ENCODE results near the gene OBSCN. TPM values are rescaled to one million over a fixed set of nuclear protein-coding genes. Genes with fewer than 3 reads are reported as not detected.

Gene OBSCN
- total and polyA plus RNA-seq, 2 donors (not counting 3 experiments of a cell fraction or from before 2014, with no cell fraction given): 1.5 to 2.9 TPM

DNA sequence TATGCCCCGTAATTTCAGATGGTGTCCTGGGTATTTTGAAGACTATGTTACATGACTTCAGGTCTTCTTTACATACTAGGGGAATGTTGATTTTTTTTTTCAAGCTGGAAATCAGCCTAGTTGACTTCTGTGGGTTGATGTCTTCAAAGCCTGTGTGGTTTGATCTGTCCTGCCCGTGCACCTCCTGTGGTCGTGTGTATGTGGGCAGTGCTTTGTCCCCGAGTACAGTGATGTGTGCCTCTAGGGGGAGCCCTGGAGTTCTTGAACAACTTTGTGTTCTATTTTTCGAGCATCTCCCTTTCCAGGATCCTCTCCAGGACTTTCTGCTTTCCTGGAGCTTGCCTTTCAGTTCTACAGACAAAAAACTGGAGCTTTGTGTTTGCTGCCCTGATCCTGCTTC, 28.9 kb downstream of the OBSCN start:
- BruUV-seq (replicated peaks): no TSS peak
- Histone ChIP-seq H3K9me1 (replicated peaks; ENCODE audit: control insufficient read depth, extremely low read depth, insufficient read depth, low read length) (no peaks in the 10 kb centered on the region), H3K4me1 (ENCODE audit: control insufficient read depth, extremely low read depth, insufficient read depth, low read length) (no peaks in the 10 kb centered on the region), H4K20me1 (replicated peaks; ENCODE audit: control insufficient read depth, extremely low read depth, insufficient read depth, low read length) (no peaks in the 10 kb centered on the region), H3K36me3 (ENCODE audit: control insufficient read depth in 2 of 2, extremely low read depth in 1 of 2, insufficient read depth in 2 of 2, low read length in 2 of 2) (no peaks in the 10 kb centered on the region), H3K27ac (ENCODE audit: insufficient read depth, low read depth, low read length) (no peak overlapping the region), H3K9me3 (replicated peaks; ENCODE audit: control insufficient read depth, insufficient read depth, low read length) (no peaks in the 10 kb centered on the region), H3K9ac (replicated peaks; ENCODE audit: extremely low read depth, insufficient read depth, low read length) (no peak overlapping the region), H3K79me2 (ENCODE audit: control insufficient read depth, insufficient read depth, low read length) (no peaks in the 10 kb centered on the region), H3K4me2 (ENCODE audit: insufficient read depth, low read length) (no peak overlapping the region), H3K27me3 (ENCODE audit: control insufficient read depth in 2 of 2, insufficient read depth in 2 of 2, low read length in 2 of 2) (peaks cover 2 to 9% of the 10 kb centered on the region in 2 experiments), H2AFZ (ENCODE audit: low read depth, low read length) (no peak overlapping the region), H3K4me3 (replicated peaks in 1 of 3; ENCODE audit: insufficient read depth in 1 of 3, low read depth in 1 of 3, low read length in 3 of 3) (no peak overlapping the region)
- intact Hi-C loops (cut with micrococcal nuclease) (loop anchor here (2.0 to 5.0 kb wide), 3 partner anchors 41 to 278 kb away; no protein-coding TSS in a partner anchor), dilution Hi-C loops (cut with MboI; ENCODE audit: extremely low pct_ligation_motif_present, low sequenced_read_pairs) (no loop called here)
- FAIRE-seq (peak; percentile 82), DNase-seq (ENCODE audit: low read depth, low spot score) (peak; percentile 62)
- TF ChIP-seq, protein P1, sequence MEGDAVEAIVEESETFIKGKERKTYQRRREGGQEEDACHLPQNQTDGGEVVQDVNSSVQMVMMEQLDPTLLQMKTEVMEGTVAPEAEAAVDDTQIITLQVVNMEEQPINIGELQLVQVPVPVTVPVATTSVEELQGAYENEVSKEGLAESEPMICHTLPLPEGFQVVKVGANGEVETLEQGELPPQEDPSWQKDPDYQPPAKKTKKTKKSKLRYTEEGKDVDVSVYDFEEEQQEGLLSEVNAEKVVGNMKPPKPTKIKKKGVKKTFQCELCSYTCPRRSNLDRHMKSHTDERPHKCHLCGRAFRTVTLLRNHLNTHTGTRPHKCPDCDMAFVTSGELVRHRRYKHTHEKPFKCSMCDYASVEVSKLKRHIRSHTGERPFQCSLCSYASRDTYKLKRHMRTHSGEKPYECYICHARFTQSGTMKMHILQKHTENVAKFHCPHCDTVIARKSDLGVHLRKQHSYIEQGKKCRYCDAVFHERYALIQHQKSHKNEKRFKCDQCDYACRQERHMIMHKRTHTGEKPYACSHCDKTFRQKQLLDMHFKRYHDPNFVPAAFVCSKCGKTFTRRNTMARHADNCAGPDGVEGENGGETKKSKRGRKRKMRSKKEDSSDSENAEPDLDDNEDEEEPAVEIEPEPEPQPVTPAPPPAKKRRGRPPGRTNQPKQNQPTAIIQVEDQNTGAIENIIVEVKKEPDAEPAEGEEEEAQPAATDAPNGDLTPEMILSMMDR (IDR thresholded peaks at IDR 0.05; ENCODE audit: extremely low read depth in 1 of 2, insufficient read depth in 1 of 2, low read depth in 1 of 2, low read length in 2 of 2): peak; percentile 84
- no peak for TF ChIP-seq POLR2AphosphoS5 (IDR thresholded peaks at IDR 0.05; ENCODE audit: insufficient read depth, low read depth, low read length)
- no peak for TF ChIP-seq FOS (IDR thresholded peaks at IDR 0.05; ENCODE audit: borderline replicate concordance, insufficient read depth, low read length)
- CTCF ChIA-PET: interaction anchor here (0.6 to 2.1 kb wide), 16 partner anchors 10 to 278 kb away, joined by 3 to 20 read pairs (median 4); no protein-coding TSS in a partner anchor
- POLR2A ChIA-PET: no interaction called here

DNA sequence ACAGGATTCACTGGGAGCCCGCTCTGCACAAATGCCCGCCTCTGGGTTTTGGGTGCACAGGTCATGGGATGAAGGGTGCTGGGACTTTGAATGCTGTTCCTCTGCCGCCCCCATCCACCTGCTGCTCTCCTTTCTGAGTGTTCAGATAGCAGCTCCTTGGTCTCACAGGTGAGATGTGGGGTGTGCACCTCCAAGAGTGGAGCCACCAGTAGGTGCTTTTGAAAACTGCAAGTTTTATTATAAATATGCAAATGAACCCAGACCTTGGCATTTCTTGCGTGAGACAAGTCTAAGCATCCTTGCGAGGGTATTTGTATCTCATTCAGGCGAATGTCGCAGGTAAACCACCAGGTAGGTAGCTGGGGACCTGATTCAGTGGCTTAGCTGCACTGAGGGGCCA, 30.2 kb downstream of the OBSCN start:
- TF ChIP-seq JUN (IDR thresholded peaks at IDR 0.05; ENCODE audit: borderline replicate concordance, insufficient read depth, insufficient read length, low read depth) (no peak), FOS (IDR thresholded peaks at IDR 0.05; ENCODE audit: borderline replicate concordance, insufficient read depth, low read length) (no peak), GATA2 (IDR thresholded peaks at IDR 0.05; ENCODE audit: insufficient read depth, insufficient read length, low read depth, low read length) (no peak), EZH2 (IDR thresholded peaks at IDR 0.05; ENCODE audit: borderline replicate concordance, low read depth, low read length, severe bottlenecking) (no peak), POLR2AphosphoS5 (IDR thresholded peaks at IDR 0.05; ENCODE audit: insufficient read depth, low read depth, low read length) (no peak), MYC (IDR thresholded peaks at IDR 0.05; ENCODE audit: low read depth, low read length) (no peak), POLR2A (IDR thresholded peaks at IDR 0.05; ENCODE audit: low read depth, low read length) (no peak)
- TF ChIP-seq, protein P1 (IDR thresholded peaks at IDR 0.05; ENCODE audit: extremely low read depth in 1 of 2, insufficient read depth in 1 of 2, low read depth in 1 of 2, low read length in 2 of 2): no peak
- TF ChIP-seq, protein P2, sequence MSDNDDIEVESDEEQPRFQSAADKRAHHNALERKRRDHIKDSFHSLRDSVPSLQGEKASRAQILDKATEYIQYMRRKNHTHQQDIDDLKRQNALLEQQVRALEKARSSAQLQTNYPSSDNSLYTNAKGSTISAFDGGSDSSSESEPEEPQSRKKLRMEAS (IDR thresholded peaks at IDR 0.05; ENCODE audit: insufficient read depth, insufficient read length): no peak
- H3K79me2 ChIP-seq (ENCODE audit: control insufficient read depth, insufficient read depth, low read length): no peaks in the 10 kb centered on the region
- H3K4me3 ChIP-seq (replicated peaks in 1 of 3; ENCODE audit: insufficient read depth in 1 of 3, low read depth in 1 of 3, low read length in 3 of 3): no peak overlapping the region
- no peaks in the 10 kb centered on the region for H4K20me1 ChIP-seq (replicated peaks; ENCODE audit: control insufficient read depth, extremely low read depth, insufficient read depth, low read length)
- intact Hi-C loops (cut with micrococcal nuclease) (loop anchor here (5.0 kb wide), 1 partner anchor 39 kb away; no protein-coding TSS in a partner anchor), dilution Hi-C loops (cut with MboI; ENCODE audit: extremely low pct_ligation_motif_present, low sequenced_read_pairs) (no loop called here)
- FAIRE-seq (no peak), DNase-seq (ENCODE audit: low read depth, low spot score) (no peak)
- BruUV-seq (replicated peaks): no TSS peak
- H3K4me1 ChIP-seq (ENCODE audit: control insufficient read depth, extremely low read depth, insufficient read depth, low read length): no peaks in the 10 kb centered on the region
- H3K9ac ChIP-seq (replicated peaks; ENCODE audit: extremely low read depth, insufficient read depth, low read length): no peak overlapping the region
- no peaks in the 10 kb centered on the region for H3K9me3 ChIP-seq (replicated peaks; ENCODE audit: control insufficient read depth, insufficient read depth, low read length)
- H3K4me2 ChIP-seq (ENCODE audit: insufficient read depth, low read length): no peak overlapping the region
- ChIA-PET POLR2A (no interaction called here), CTCF (interaction anchor here (1.1 to 2.1 kb wide), 5 partner anchors 11 to 239 kb away, joined by 3 to 9 read pairs (median 4); no protein-coding TSS in a partner anchor)
- H3K27me3 ChIP-seq (ENCODE audit: control insufficient read depth in 2 of 2, insufficient read depth in 2 of 2, low read length in 2 of 2): peaks cover 0 to 9% of the 10 kb centered on the region in 2 experiments
- H2AFZ ChIP-seq (ENCODE audit: low read depth, low read length): no peak overlapping the region
- H3K36me3 ChIP-seq (ENCODE audit: control insufficient read depth in 2 of 2, extremely low read depth in 1 of 2, insufficient read depth in 2 of 2, low read length in 2 of 2): no peaks in the 10 kb centered on the region
- H3K9me1 ChIP-seq (replicated peaks; ENCODE audit: control insufficient read depth, extremely low read depth, insufficient read depth, low read length): no peaks in the 10 kb centered on the region
- H3K27ac ChIP-seq (ENCODE audit: insufficient read depth, low read depth, low read length): no peak overlapping the region
